Activated CD8-positive, alpha-beta memory T cell treated with anti-CD3 and anti-CD28 coated beads, Interleukin-2, amount 50 U/mL, for 1 hour (primary cell): ENCODE measurements around the gene CTIF.

Experiments used
- DNase-seq: peaks from one replicate; pipeline ENCODE4 v3.0.0-alpha.2; 2020; ENCODE audit errors: extremely low read depth

Gene CTIF

GRCh38 chr18:48775372-48776155, 236.7 kb downstream of the CTIF start:
- DNase-seq = no peak

- DNase-seq = no peak
These were observed 237.3 kb downstream of the CTIF start for GRCh38 chr18:48776156-48776555.

- no peak for DNase-seq
These were observed 237.8 kb downstream of the CTIF start for GRCh38 chr18:48776641-48777025.

GRCh38 chr18:48777026-48777743, 238.4 kb downstream of the CTIF start:
- DNase-seq = peak; percentile 10

GRCh38 chr18:48777744-48778116, 238.9 kb downstream of the CTIF start:
- no peak for DNase-seq

DNA sequence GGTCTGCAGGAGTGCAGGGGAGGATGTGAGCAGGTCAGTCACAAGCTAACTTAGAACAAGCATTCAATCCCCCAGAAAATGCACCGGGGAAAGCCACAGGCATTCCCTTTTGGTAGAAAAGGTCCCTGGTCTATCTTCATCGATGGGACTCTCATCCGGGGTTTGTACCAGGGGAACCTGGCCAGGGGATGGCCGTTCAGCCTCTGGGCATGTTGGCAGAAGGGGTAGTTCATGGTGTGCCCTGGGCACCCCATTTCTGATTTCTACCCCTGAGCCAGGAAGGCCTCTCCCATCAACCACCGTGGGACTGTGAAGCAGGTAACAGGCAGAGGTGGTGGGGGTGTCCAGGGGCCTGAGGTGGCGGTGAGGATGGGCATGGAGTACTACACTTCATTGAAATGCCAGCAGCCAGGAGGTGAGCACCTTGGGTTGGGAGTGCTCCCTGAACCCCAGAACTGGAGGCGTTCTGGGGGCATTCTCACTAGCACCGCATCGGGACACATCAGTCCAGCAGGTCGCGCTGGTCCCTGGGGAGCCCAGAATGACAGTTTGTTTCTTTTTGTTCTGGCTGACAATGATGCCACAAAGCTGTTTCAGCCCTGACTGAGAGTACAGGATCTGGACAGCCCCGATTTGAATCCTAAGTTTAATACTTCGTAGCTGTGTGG, 239.6 kb downstream of the CTIF start:
- no peak for DNase-seq

DNA sequence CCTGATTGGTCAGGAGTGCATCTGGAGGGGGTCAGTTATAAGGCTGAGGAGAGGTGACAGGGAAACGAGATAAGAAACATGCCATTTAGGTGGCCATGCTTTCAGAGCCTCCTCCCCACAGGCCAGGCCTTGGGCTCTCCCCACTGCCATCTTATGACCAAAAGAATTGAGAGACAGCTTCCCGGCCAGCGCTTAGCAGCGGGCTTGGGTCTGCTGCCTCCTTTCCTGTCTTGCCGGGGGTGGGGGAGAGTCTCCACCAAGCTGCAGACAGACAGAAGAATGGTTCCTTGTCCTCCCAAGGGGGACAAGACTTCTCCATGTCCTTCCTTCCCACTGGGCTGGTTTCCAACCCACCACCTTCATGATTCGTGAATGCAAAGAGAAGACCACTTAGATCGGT, 240.6 kb downstream of the CTIF start:
- DNase-seq = no peak

- DNase-seq = no peak
These were observed 241.5 kb downstream of the CTIF start for GRCh38 chr18:48780201-48780912.

- no peak for DNase-seq
These were observed 242.0 kb downstream of the CTIF start for GRCh38 chr18:48780913-48781162.

- no peak for DNase-seq
These were observed 242.5 kb downstream of the CTIF start for GRCh38 chr18:48781163-48781987.

GRCh38 chr18:48781988-48782363, 243.1 kb downstream of the CTIF start:
- DNase-seq = no peak

- DNase-seq = no peak
These were observed 243.6 kb downstream of the CTIF start for GRCh38 chr18:48782381-48782861.

DNA sequence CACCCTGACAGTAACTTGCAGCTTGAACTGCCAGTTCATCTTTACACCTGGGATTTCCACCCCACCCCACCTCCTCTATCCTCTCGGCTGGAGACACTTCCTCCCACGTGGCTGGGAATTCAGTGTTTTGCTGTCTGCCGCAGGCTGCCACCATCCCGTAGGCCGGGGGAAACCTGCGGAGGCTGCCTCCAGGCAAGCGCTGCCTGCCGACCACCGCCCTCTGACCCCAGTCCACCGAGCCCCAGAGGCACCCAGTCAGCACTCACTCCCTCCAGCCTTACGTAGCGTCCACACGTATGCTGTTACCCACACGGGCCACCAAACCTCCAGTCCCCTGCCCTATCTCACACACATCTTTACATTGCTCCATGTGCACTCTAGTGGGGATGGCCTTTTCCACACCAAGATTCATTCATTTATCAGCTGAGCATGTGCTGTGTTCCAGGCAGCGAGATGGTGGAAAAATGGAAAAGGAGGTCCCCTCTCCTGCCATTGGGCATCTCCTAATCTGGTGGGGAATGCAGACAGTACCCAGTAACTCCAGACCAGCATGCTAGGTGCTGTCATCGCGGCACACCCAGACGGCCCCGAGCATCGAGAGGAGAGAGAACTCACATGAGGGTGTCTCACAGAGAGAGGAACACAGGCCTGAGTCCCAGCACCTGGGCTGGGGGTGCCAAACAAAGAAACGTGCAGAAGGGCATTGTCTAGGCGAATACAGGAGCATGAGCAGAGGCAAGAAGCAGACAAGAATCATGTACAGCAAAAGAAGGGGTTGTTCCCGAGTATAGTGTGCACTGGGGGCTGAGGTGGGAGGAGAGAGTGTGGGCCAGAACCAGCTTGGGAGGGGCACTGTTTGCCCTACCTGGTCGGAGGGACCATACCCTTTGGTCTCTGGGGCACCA, 245.0 kb downstream of the CTIF start:
- DNase-seq = no peak

DNA sequence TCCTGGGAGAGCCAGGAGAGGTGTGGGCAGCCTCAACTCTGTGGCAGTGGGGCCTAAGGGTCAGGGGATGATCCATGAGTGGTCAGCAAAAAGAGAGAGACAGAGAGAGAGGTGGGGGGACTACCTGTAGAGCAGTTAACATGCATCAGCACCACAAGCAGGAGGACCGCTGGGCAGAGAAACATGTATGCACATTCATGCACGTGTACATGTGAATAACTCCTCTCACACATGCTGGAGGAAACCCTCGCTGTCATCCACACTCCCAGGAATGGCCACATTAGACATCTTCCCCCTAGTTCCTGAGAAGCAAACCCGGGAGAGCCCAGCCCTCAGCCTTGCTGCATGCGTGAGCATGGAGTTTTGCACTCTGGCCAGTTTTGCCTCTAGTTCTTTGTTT, 245.8 kb downstream of the CTIF start:
- no peak for DNase-seq

DNA sequence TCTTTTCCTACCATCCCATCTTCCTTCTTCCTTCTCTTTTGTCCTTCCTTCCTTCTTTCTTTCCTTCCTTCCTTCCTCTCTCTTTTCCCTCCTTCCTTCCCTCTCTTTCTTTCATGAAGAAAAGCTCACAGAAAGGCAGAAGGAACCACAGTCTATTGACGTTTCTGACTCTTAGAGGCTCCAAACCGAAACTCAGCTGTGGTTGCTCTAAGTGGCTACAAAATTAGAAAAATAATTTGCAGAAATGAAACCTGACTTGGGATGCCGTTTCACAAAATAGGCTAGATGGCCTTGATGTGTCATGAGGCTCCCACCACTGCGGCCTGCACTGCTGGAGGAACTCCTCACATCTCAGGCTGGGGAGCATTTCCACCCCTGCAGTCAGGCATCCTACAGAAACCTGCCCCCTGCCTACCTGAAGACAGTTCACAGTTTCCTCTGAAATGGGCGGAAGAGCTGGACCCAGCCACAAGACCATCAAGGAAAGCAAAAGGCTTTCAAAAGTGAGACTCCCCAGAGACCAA, 246.3 kb downstream of the CTIF start:
- DNase-seq = no peak

DNA sequence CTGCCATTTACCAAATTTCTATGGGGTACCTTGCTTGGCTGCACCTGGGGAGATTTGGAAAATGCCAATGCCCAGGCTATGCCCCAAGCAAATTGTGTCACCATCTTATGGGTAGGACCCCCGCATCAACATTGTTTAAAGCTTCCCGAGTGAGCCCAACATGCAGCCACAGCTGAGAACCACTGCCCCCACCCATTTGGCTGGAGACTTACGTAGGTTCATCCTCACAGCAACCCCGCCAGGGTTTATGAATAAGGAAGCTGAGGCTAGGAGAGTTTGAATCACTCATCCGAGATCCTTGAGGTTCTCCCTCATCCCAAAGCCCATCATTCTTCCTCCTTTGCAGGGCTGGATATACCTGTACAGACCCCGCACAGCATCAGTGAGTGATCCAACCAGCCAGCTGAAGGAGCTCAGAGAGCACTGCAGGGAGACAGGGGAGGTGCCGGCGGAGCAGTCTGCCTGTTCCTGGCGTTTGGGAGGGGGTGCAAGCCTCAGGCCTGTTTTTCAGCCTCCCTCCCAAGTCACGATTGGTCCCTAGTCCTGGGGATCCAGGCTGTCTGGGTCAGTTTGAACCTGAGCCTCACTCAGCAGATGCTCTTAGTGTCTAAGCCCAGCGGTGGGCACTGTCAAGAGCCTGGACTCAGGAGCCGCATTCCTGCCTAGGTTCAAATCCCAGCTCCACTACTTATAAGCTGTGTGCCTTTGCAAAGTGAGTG, 247.1 kb downstream of the CTIF start:
- no peak for DNase-seq

DNA sequence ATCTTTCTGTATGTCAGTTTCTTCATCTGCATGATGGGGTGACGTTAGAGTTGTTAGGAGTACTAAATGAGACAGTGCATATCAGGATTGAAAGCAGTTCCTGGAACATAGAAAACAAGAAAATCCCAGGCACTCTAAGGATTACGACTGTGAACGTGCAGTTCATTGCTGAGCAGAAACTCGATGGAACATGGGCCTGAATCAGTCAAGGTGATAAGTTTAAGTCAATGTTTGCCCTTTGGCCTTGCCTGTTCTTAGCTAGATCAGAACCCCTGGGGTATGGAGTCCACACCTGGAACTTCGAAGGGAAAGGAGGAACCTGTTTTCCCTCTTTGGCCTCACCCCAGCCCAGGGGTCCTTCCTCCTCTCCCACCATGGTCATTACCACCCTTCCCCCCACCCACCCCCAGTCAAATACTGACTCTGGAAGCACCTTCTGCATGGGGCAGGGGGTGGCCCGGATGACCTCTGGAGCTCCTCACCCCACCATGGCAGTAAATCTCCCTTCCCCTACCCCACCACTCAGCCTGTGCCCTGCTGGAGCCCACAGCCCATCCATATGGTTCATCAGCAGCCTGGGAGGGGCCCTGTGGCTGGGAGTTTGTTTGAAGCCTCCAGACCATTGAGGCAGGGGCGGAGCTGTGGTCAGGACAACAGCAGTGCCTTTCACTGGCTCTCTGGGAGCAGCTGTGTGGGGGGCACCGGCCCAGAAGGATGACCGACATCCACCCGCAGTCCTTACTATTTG, 247.8 kb downstream of the CTIF start:
- DNase-seq = no peak

DNA sequence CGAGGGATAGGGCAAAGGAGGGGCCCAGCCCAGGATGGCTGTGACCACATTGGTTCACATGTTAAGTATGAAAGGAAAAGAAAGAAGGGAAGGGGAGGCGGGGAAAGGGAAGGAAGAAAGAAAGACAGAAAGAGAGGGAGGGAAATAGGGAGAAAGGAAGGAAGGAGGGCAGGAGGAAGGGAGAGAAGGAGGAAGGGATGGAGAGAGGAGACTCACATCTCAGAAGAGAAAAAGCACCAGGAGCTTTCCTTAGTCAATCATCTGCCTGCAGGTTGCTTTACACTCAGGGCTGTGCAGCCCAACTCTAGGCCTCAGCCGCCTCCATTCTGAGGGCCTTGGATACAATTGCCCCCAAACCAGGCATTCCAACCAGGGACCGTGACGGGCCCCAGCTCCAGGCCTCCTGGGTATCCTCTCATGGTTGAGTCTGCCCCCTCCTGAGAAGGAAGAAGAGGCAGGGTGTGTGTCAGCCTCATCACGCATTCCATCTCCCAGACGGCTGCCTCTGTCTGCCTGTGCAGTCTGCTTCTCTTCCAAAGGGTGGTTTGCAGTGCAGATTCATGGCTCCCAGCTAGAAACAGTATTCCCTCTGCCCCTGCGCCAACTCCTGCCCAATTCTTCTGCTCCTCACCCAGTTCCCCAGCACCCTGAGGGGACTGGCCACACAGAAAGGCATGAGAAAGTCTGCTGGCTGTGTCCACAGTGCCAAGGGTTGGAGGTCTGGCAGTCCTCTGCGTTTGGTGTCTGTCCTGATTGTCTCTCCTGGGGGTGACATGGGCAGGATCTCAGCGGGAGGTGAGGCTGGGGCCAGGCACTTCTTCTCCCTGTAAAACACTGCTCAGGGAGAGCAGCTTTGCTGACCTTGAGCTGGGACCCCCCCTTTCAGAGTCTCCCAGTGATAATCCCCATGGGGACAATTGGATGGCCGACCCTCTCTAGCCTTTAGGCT, 248.6 kb downstream of the CTIF start:
- no peak for DNase-seq
